CD8-positive, alpha-beta memory T cell (primary cell): ENCODE results near the gene DYSF. TPM values are rescaled to one million over a fixed set of nuclear protein-coding genes. Genes with fewer than 3 reads are reported as not detected.
A peak's percentile ranks its signal among the peaks of the same experiment; 100 is the strongest.

Source experiments
- CTCF ChIA-PET: fragments of 350-600 bp; sonication (Branson Sonifier 250); formaldehyde crosslinking; loops from one replicate; lab custom pipeline; 2021; ENCODE audit warnings: antibody characterized with exemption; lab: Charles Lee
- POLR2A ChIA-PET: fragments of 350-600 bp; sonication (Branson Sonifier 250); formaldehyde crosslinking; loops from one replicate; lab custom pipeline; 2021; ENCODE audit warnings: antibody characterized with exemption; lab: Charles Lee
- DNase-seq, 5 donors: peaks; one replicate each; pipeline versions ENCODE4 v3.0.0 to v3.0.0-alpha.2; 2020 to 2022; ENCODE audit warnings: mixed read lengths in 1 of 5
- H3K27ac ChIP-seq: one replicate; pipeline ENCODE4 v1.7.0; 2013; ENCODE audit warnings: low read depth, mild to moderate bottlenecking, low read length, moderate library complexity
- H3K27me3 ChIP-seq: 2 replicates; pipeline ENCODE4 v1.7.0; 2013; ENCODE audit warnings: low read length, mild to moderate bottlenecking; ENCODE audit not compliant: insufficient read depth, poor library complexity, severe bottlenecking
- H3K36me3 ChIP-seq: 2 replicates; pipeline ENCODE4 v1.7.0; 2013; ENCODE audit warnings: mild to moderate bottlenecking, low read length, moderate library complexity; ENCODE audit not compliant: insufficient read depth
- H3K4me1 ChIP-seq: 2 replicates; pipeline ENCODE4 v1.7.0; 2013; ENCODE audit warnings: mild to moderate bottlenecking, low read length, moderate library complexity; ENCODE audit not compliant: insufficient read depth
- H3K4me3 ChIP-seq: 2 replicates; pipeline ENCODE4 v1.7.0; 2013; ENCODE audit warnings: mild to moderate bottlenecking, low read length
- H3K9me3 ChIP-seq: 2 replicates; pipeline ENCODE4 v1.7.0; 2013; ENCODE audit warnings: mild to moderate bottlenecking, low read length
- H3K27ac Mint-ChIP-seq, 8 donors: one replicate each; pipeline ENCODE4 v1.8.0; 2020 to 2021; ENCODE audit warnings: mixed read lengths in 8 of 8, mild to moderate bottlenecking in 6 of 8, inconsistent platforms in 3 of 8, moderate library complexity in 3 of 8
- H3K27me3 Mint-ChIP-seq, 2 donors: one replicate each; pipeline ENCODE4 v1.8.0; 2020 to 2021; ENCODE audit warnings: mixed read lengths in 2 of 2, mild to moderate bottlenecking in 1 of 2, moderate library complexity in 1 of 2
- H3K36me3 Mint-ChIP-seq, 3 donors: one replicate each; pipeline ENCODE4 v1.8.0; 2020 to 2021; ENCODE audit warnings: mixed read lengths in 3 of 3, inconsistent platforms in 1 of 3, mild to moderate bottlenecking in 1 of 3
- H3K4me1 Mint-ChIP-seq, 3 donors: one replicate each; pipeline ENCODE4 v1.8.0; 2020 to 2021; ENCODE audit warnings: mixed read lengths in 3 of 3, inconsistent platforms in 1 of 3, mild to moderate bottlenecking in 1 of 3
- H3K4me3 Mint-ChIP-seq, 7 donors: one replicate each; pipeline ENCODE4 v1.8.0; 2020 to 2021; ENCODE audit warnings: mixed read lengths in 7 of 7, mild to moderate bottlenecking in 6 of 7, moderate library complexity in 4 of 7, inconsistent platforms in 2 of 7
- H3K9me3 Mint-ChIP-seq, 5 donors: one replicate each; pipeline ENCODE4 v1.8.0; 2020 to 2022; ENCODE audit warnings: mixed read lengths in 5 of 5, mild to moderate bottlenecking in 3 of 5, moderate library complexity in 2 of 5, inconsistent platforms in 1 of 5
- polyA plus RNA-seq: library from polyadenylated mRNA; unstranded; fragments of 300-500 nt; fragmentation: Illumina TruSeq; gene quantifications from one replicate; pipeline ENCODE4 v1.2.3, GENCODE V29; 2021
- total RNA-seq, 2 experiments: library from RNA; stranded (reverse); gene quantifications; one replicate each; pipeline ENCODE4 v1.2.3, GENCODE V29; 2021

The DYSF gene
- total and polyA plus RNA-seq, 3 experiments from 2014 or later, result 3.6 to 4.8 (median 3.9) TPM

DNA sequence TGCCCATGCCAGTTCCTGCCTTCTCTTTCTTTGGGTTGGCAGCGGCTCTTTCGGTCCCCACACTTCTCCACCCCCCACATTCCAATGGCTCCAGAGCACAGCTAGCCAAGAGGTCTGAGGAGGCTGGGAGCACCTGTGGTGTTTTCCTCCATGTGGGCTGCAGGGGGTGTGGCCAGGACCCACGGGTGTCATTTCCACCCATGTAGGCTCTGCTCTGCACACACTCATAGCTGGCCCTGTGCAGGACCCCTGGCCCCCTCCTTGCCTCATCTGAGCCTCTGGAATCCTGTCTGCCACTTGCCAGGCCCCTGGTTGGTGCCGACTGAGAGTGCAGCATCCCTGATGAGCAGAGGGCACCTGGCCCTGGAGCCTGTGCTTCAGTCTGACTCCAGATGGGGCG is 46.3 kb downstream of the DYSF start:
- no peaks in the 10 kb centered on the region for H3K4me1 ChIP-seq
- POLR2A ChIA-PET, result no interaction called here
- DNase-seq, result no peak
- no peaks in the 10 kb centered on the region for H3K36me3 ChIP-seq
- peaks cover 0 to 2% of the 10 kb centered on the region in 2 donors for H3K27me3 Mint-ChIP-seq
- H3K27ac Mint-ChIP-seq, result no peak overlapping the region
- H3K36me3 Mint-ChIP-seq, result no peaks in the 10 kb centered on the region
- no peaks in the 10 kb centered on the region for H3K27me3 ChIP-seq
- H3K4me1 Mint-ChIP-seq, result no peaks in the 10 kb centered on the region
- H3K9me3 ChIP-seq, result no peaks in the 10 kb centered on the region
- H3K9me3 Mint-ChIP-seq, result no peaks in the 10 kb centered on the region
- H3K4me3 Mint-ChIP-seq, result no peak overlapping the region
- no peak overlapping the region for H3K4me3 ChIP-seq
- CTCF ChIA-PET, result interaction anchor here (1.0 kb wide), 1 partner anchor 200 kb away, joined by 3 read pairs; no protein-coding TSS in a partner anchor
- H3K27ac ChIP-seq, result no peak overlapping the region

DNA sequence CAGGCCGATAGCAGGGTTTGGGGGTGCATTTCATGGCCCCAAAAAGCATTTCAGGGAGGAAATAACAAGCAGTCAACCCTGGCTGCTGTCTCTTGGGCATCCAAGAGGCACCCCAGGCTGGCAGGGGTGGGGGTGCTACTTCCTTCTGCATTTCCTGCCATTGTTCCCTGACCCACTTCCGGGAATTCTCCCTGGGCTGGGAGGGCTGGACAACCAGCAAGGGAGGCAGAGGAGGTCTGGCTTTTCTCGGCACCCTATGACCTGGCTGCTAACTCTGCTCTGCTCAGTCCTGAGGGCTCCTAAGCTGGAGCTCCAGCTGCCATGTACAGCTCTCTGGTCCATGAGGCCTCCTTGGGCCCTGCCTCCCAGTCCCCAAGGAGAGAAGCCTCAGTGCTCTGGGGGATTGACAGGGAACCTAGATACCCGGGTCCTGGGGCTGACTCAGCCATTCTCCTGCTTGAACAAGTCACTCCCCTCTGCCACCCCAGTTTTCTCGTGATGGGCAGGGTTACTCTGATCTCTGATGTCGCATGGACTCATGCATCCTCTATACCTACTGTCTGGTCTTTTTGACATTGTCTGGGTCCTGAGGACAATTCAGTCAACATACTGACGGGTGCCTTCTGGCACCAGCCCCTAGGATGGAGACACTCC is 47.2 kb downstream of the DYSF start:
- ChIA-PET POLR2A (no interaction called here), CTCF (no interaction called here)
- peak overlapping the region in 1 of 8 donors; percentile 42 for H3K27ac Mint-ChIP-seq
- Histone ChIP-seq H3K4me1 (no peaks in the 10 kb centered on the region), H3K27me3 (no peaks in the 10 kb centered on the region), H3K9me3 (no peaks in the 10 kb centered on the region), H3K4me3 (no peak overlapping the region), H3K36me3 (no peaks in the 10 kb centered on the region), H3K27ac (no peak overlapping the region)
- no peaks in the 10 kb centered on the region for H3K36me3 Mint-ChIP-seq
- H3K27me3 Mint-ChIP-seq, result peaks cover 0 to 1% of the 10 kb centered on the region in 2 donors
- no peaks in the 10 kb centered on the region for H3K4me1 Mint-ChIP-seq
- no peak overlapping the region for H3K4me3 Mint-ChIP-seq
- no peak for DNase-seq
- H3K9me3 Mint-ChIP-seq, result no peaks in the 10 kb centered on the region

DNA sequence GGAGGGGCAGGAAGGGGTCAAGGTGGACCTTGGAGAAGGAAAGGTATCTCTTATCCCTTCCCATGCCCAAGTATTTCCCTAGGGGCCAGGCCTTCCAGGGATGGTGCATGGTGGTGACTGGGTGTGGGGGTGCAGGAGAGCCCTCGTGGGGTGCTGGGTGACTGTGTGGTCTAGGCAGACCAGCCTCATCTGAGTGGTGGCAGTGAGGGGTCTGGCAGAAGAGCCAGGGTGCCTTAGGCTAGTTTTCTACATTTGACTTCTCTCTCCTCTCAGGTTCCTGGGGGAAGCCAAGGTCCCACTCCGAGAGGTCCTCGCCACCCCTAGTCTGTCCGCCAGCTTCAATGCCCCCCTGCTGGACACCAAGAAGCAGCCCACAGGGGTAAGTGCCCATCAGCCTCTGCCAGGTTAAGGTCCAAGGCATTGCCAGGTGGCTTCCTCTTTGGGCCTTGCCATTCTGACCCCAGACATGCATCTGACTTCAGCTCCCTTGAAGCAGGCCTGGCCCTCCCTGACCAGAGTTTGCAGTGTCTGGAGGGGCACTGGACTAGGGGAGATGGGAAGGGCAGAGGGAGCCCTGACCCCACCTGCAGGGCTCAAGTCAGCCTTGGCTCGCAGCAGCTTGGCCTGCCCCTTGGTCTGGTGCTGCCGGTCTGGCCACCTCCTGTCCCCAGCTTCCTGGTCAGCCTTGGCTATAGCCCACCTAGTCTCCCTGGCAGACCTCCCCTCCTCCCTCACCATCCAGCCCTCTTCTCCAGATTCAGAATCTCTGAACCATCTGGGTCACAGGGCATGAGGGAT is 49.8 kb downstream of the DYSF start:
- H3K27ac ChIP-seq, result no peak overlapping the region
- POLR2A ChIA-PET, result no interaction called here
- CTCF ChIA-PET, result interaction anchor here (0.5 to 12.6 kb wide), 2 partner anchors 11 to 204 kb away, joined by 3 to 195 read pairs; no protein-coding TSS in a partner anchor
- Mint-ChIP-seq H3K27me3 (peaks cover 0 to 2% of the 10 kb centered on the region in 2 donors), H3K4me1 (no peaks in the 10 kb centered on the region), H3K36me3 (no peaks in the 10 kb centered on the region), H3K9me3 (no peaks in the 10 kb centered on the region), H3K27ac (no peak overlapping the region), H3K4me3 (no peak overlapping the region)
- no peak for DNase-seq
- no peaks in the 10 kb centered on the region for H3K36me3 ChIP-seq
- H3K27me3 ChIP-seq, result no peaks in the 10 kb centered on the region
- H3K9me3 ChIP-seq, result no peaks in the 10 kb centered on the region
- H3K4me3 ChIP-seq, result no peak overlapping the region
- H3K4me1 ChIP-seq, result no peaks in the 10 kb centered on the region

DNA sequence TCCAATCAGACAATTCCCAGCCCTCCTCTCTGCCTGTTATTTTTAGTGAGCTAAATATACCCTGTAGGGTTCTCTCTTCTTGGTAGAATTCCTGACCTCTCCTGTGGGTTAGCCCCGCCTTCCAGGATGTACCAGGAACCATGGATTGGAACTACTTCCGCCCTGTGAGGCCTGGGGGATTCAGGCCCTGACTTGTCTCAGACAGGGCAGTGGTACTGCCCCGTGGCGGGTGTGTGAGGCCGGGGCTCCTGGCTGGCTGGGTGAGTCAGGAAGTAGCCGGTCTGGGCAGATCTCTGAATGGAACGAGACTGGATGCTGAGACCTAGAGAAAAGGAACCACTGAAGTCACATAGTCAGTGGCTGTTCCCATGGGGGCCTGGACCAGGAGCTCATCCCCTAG is 50.5 kb downstream of the DYSF start:
- Mint-ChIP-seq H3K36me3 (no peaks in the 10 kb centered on the region), H3K9me3 (no peaks in the 10 kb centered on the region), H3K4me1 (no peaks in the 10 kb centered on the region), H3K27ac (no peak overlapping the region), H3K27me3 (peaks cover 0 to 2% of the 10 kb centered on the region in 2 donors), H3K4me3 (no peak overlapping the region)
- Histone ChIP-seq H3K27me3 (no peaks in the 10 kb centered on the region), H3K4me1 (no peaks in the 10 kb centered on the region), H3K36me3 (no peaks in the 10 kb centered on the region), H3K4me3 (no peak overlapping the region), H3K9me3 (no peaks in the 10 kb centered on the region), H3K27ac (no peak overlapping the region)
- ChIA-PET POLR2A (no interaction called here), CTCF (interaction anchor here (0.5 to 12.6 kb wide), 2 partner anchors 10 to 205 kb away, joined by 3 to 195 read pairs; no protein-coding TSS in a partner anchor)
- no peak for DNase-seq

DNA sequence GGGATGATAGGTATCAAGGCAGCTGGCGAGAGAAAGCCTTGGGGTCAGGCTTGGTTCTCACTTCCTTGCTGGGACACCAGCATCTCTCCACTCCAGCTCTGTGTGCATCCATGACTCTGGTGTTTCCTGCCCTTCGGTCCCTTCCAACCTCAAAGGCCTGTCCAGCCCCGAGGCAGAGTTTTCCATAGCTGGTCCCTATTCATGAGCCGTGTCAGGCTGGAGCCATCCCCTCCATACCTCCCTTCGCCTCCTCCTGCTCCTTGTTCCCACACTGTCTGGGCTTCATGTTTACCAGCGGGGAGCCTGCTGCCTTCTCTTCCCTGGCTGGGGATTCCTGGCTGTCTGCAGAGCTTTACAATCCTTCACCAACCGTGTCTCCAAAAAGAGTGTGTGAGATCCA is 51.2 kb downstream of the DYSF start:
- no peaks in the 10 kb centered on the region for H3K27me3 ChIP-seq
- H3K9me3 ChIP-seq, result no peaks in the 10 kb centered on the region
- H3K27ac ChIP-seq, result no peak overlapping the region
- no peaks in the 10 kb centered on the region for H3K36me3 Mint-ChIP-seq
- peaks cover 0 to 2% of the 10 kb centered on the region in 2 donors for H3K27me3 Mint-ChIP-seq
- H3K9me3 Mint-ChIP-seq, result no peaks in the 10 kb centered on the region
- no peak for DNase-seq
- H3K4me3 ChIP-seq, result no peak overlapping the region
- ChIA-PET POLR2A (no interaction called here), CTCF (interaction anchor here (12.6 kb wide), 1 partner anchor 206 kb away, joined by 195 read pairs; no protein-coding TSS in a partner anchor)
- H3K36me3 ChIP-seq, result no peaks in the 10 kb centered on the region
- H3K27ac Mint-ChIP-seq, result no peak overlapping the region
- H3K4me3 Mint-ChIP-seq, result no peak overlapping the region
- no peaks in the 10 kb centered on the region for H3K4me1 Mint-ChIP-seq
- no peaks in the 10 kb centered on the region for H3K4me1 ChIP-seq

DNA sequence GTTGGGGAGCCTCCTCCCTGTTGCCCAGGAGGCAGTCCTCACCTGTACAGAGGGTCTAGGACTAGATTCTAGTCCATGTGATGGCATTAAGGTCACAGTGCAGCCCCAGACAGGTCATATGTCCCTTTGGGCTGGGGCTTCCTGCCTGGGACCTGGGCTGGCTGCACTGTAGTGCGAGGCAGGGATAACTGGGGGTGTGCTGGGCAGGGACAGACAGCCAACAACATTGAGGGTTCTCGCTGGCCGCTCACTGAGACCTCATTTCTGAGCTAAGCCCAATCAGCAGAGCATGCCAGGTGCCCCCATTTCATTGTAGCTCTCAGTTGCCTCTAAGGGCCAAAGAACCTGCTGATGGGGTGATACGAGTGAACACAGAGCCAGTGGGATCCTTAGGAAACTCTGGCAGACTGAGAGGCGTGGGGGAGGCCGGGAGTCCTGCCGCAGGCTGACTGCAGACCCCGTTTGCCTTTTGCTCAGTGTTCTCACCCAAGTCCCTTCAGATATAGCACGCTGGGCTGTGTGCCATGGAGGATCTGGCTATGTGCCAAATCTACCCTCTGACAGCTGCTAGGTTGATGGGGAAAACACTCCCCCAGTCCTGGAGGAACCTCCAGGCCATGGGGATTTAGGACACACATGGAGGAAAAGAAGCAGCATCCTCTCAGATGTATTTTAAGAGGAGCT is 51.9 kb downstream of the DYSF start:
- peaks cover 3 to 7% of the 10 kb centered on the region in 2 donors for H3K27me3 Mint-ChIP-seq
- POLR2A ChIA-PET, result no interaction called here
- H3K4me3 Mint-ChIP-seq, result no peak overlapping the region
- H3K4me1 ChIP-seq, result no peaks in the 10 kb centered on the region
- peaks cover 0 to 3% (median 0%) of the 10 kb centered on the region in 3 donors for H3K4me1 Mint-ChIP-seq
- no peak for DNase-seq
- H3K27me3 ChIP-seq, result no peaks in the 10 kb centered on the region
- H3K36me3 Mint-ChIP-seq, result no peaks in the 10 kb centered on the region
- no peak overlapping the region for H3K4me3 ChIP-seq
- no peaks in the 10 kb centered on the region for H3K9me3 ChIP-seq
- H3K27ac Mint-ChIP-seq, result no peak overlapping the region
- H3K9me3 Mint-ChIP-seq, result no peaks in the 10 kb centered on the region
- no peak overlapping the region for H3K27ac ChIP-seq
- H3K36me3 ChIP-seq, result no peaks in the 10 kb centered on the region
- CTCF ChIA-PET, result interaction anchor here (1.0 to 12.6 kb wide), 2 partner anchors 18 to 206 kb away, joined by 3 to 195 read pairs; no protein-coding TSS in a partner anchor

DNA sequence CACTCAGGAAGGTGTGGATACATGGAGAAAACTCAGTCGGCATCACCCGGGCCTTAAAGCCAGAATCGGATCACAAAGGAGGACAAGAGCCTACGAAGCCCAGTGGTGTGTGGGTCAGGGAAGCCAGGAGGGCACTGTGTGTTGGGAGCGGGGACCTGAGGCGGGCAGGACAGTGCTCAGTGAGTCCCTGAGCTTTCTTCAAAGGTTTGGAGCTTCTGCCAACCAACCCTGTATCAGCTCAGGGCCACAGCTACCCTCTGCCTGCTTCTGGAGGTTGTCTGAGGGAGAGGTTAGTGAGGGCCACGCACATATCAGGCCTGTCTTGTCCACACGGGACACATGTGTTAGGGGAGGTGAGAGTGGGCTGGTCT is 52.4 kb downstream of the DYSF start:
- Histone ChIP-seq H3K9me3 (no peaks in the 10 kb centered on the region), H3K4me1 (no peaks in the 10 kb centered on the region), H3K4me3 (no peak overlapping the region), H3K27me3 (no peaks in the 10 kb centered on the region), H3K27ac (no peak overlapping the region), H3K36me3 (no peaks in the 10 kb centered on the region)
- H3K9me3 Mint-ChIP-seq, result no peaks in the 10 kb centered on the region
- no peak overlapping the region for H3K27ac Mint-ChIP-seq
- H3K4me3 Mint-ChIP-seq, result no peak overlapping the region
- peaks cover 0 to 3% (median 0%) of the 10 kb centered on the region in 3 donors for H3K4me1 Mint-ChIP-seq
- no peaks in the 10 kb centered on the region for H3K36me3 Mint-ChIP-seq
- DNase-seq, result no peak
- ChIA-PET CTCF (interaction anchor here (1.0 to 12.6 kb wide), 2 partner anchors 19 to 207 kb away, joined by 3 to 195 read pairs; no protein-coding TSS in a partner anchor), POLR2A (no interaction called here)
- peaks cover 3 to 7% of the 10 kb centered on the region in 2 donors for H3K27me3 Mint-ChIP-seq
